ENCODE results near the gene TBX21.

The TBX21 gene

DNA sequence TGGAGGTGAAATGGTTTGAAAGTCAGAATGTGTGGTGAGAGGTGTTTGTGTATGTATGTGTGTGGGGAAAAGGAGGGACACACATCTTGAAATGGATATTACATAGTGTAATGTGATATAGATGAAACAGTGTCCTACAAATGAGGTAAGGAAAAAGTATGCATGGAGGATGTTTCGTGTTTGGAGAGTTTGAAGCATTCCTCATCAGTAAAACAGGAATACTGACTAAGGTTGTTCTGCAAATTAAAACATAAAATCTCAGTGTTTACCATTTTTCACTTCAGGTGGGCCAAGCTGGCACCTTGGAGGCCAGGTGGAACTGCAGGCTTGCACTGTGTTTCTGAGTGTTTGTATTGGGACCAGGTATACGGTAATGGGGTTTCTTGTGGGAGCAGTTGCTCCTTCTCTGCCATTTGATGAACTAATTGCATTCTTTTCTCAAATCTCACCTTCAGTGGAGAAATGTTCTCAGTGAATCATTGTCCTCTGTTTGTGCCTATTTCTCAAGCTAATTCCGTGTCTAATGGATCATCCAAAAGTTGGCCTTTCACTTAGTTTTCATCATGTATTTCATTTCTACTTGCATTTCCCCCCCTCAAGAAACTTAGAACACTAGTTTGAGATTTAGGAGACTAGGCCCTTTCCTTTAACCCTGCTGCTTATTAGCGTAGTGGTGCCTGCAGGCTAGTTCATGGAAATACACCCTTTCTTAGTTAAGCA lies 47.3 kb upstream of the TBX21 start:
- H3K4me3 ChIP-seq (ENCODE audit: insufficient read depth, low read length, poor library complexity, severe bottlenecking) = no peak overlapping the region
- peaks cover 27% of the 10 kb centered on the region for H3K36me3 ChIP-seq (ENCODE audit: low read length)
- H3K9ac ChIP-seq (ENCODE audit: low read length) = no peak overlapping the region
- no peak overlapping the region for H2AFZ ChIP-seq (ENCODE audit: low read depth, low read length, severe bottlenecking)
- no peaks in the 10 kb centered on the region for H3K9me3 ChIP-seq (ENCODE audit: insufficient read depth, low read length)
- H3K79me2 ChIP-seq (ENCODE audit: insufficient read depth, low read length) = no peaks in the 10 kb centered on the region
- TF ChIP-seq CTCF (IDR thresholded peaks at IDR 0.05; ENCODE audit: insufficient read depth, low read length, poor library complexity, severe bottlenecking) = no peak
- no peak for TF ChIP-seq EZH2phosphoT487 (conservative IDR thresholded peaks at IDR 0.05; ENCODE audit: low read length)
- peaks cover 52% of the 10 kb centered on the region for H3F3A ChIP-seq (ENCODE audit: insufficient read depth)
- no peaks in the 10 kb centered on the region for H3K27me3 ChIP-seq (ENCODE audit: low read length)
- H4K20me1 ChIP-seq (ENCODE audit: low read depth, low read length) = peaks cover 3% of the 10 kb centered on the region
- H3K9me2 ChIP-seq (replicated peaks; ENCODE audit: insufficient read depth, low read length) = no peaks in the 10 kb centered on the region
- H3K4me2 ChIP-seq (ENCODE audit: low read depth, low read length, poor library complexity, severe bottlenecking) = no peak overlapping the region
- H3K27ac ChIP-seq (ENCODE audit: low read depth, low read length) = no peak overlapping the region

- TF ChIP-seq EZH2phosphoT487 (conservative IDR thresholded peaks at IDR 0.05; ENCODE audit: low read length) = no peak
- no peak for TF ChIP-seq CTCF (IDR thresholded peaks at IDR 0.05; ENCODE audit: insufficient read depth, low read length, poor library complexity, severe bottlenecking)
- Histone ChIP-seq H3F3A (ENCODE audit: insufficient read depth) (peaks cover 52% of the 10 kb centered on the region), H2AFZ (ENCODE audit: low read depth, low read length, severe bottlenecking) (no peak overlapping the region), H3K27ac (ENCODE audit: low read depth, low read length) (no peak overlapping the region), H3K9me2 (replicated peaks; ENCODE audit: insufficient read depth, low read length) (no peaks in the 10 kb centered on the region), H3K4me3 (ENCODE audit: insufficient read depth, low read length, poor library complexity, severe bottlenecking) (no peak overlapping the region), H3K9me3 (ENCODE audit: insufficient read depth, low read length) (no peaks in the 10 kb centered on the region), H3K4me2 (ENCODE audit: low read depth, low read length, poor library complexity, severe bottlenecking) (no peak overlapping the region), H4K20me1 (ENCODE audit: low read depth, low read length) (peaks cover 3% of the 10 kb centered on the region), H3K9ac (ENCODE audit: low read length) (no peak overlapping the region), H3K36me3 (ENCODE audit: low read length) (peaks cover 25% of the 10 kb centered on the region), H3K27me3 (ENCODE audit: low read length) (no peaks in the 10 kb centered on the region), H3K79me2 (ENCODE audit: insufficient read depth, low read length) (no peaks in the 10 kb centered on the region)
Observed at GRCh38 chr17:47686276-47686635, 46.8 kb upstream of the TBX21 start.

GRCh38 chr17:47686664-47687327 lies 46.2 kb upstream of the TBX21 start:
- Histone ChIP-seq H2AFZ (ENCODE audit: low read depth, low read length, severe bottlenecking) (no peak overlapping the region), H4K20me1 (ENCODE audit: low read depth, low read length) (peaks cover 3% of the 10 kb centered on the region), H3K9ac (ENCODE audit: low read length) (no peak overlapping the region), H3K79me2 (ENCODE audit: insufficient read depth, low read length) (no peaks in the 10 kb centered on the region), H3K27me3 (ENCODE audit: low read length) (no peaks in the 10 kb centered on the region), H3K27ac (ENCODE audit: low read depth, low read length) (no peak overlapping the region), H3K4me3 (ENCODE audit: insufficient read depth, low read length, poor library complexity, severe bottlenecking) (no peak overlapping the region), H3K4me2 (ENCODE audit: low read depth, low read length, poor library complexity, severe bottlenecking) (no peak overlapping the region), H3K9me3 (ENCODE audit: insufficient read depth, low read length) (no peaks in the 10 kb centered on the region), H3K9me2 (replicated peaks; ENCODE audit: insufficient read depth, low read length) (no peaks in the 10 kb centered on the region), H3F3A (ENCODE audit: insufficient read depth) (peaks cover 50% of the 10 kb centered on the region), H3K36me3 (ENCODE audit: low read length) (peaks cover 24% of the 10 kb centered on the region)
- TF ChIP-seq EZH2phosphoT487 (conservative IDR thresholded peaks at IDR 0.05; ENCODE audit: low read length) (no peak), CTCF (IDR thresholded peaks at IDR 0.05; ENCODE audit: insufficient read depth, low read length, poor library complexity, severe bottlenecking) (no peak)

All from SU-DHL-6 (cell line).